Memory B cell (primary cell): ENCODE results near the gene ATG14.
"Not testable (repeated sequence)": the region's sequence is repeated elsewhere in the genome, so short reads cannot be mapped to it uniquely, and the experiment has no call there.

Source experiments
- ATAC-seq: fragments of 150-1000 bp; cut with Tn5 transposase; 2 replicates; pipeline ENCODE4 v1.10.0; 2021; ENCODE audit warnings: low read depth, mild to moderate bottlenecking, moderate library complexity
- DNase-seq, 2 donors: peaks; one replicate each; pipeline ENCODE4 v3.0.0; 2022; ENCODE audit warnings: low spot score in 2 of 2
- H3K27ac Mint-ChIP-seq: one replicate; pipeline ENCODE4 v1.8.0; 2022; ENCODE audit warnings: mild to moderate bottlenecking, moderate library complexity, mixed read lengths
- H3K27me3 Mint-ChIP-seq: one replicate; pipeline ENCODE4 v1.8.0; 2022; ENCODE audit warnings: mixed read lengths
- H3K36me3 Mint-ChIP-seq: one replicate; pipeline ENCODE4 v1.8.0; 2022; ENCODE audit warnings: mild to moderate bottlenecking, mixed read lengths
- H3K4me1 Mint-ChIP-seq: one replicate; pipeline ENCODE4 v1.8.0; 2022; ENCODE audit warnings: mixed read lengths
- H3K4me3 Mint-ChIP-seq: one replicate; pipeline ENCODE4 v1.8.0; 2022; ENCODE audit warnings: mild to moderate bottlenecking, moderate library complexity, mixed read lengths
- H3K9me3 Mint-ChIP-seq: one replicate; pipeline ENCODE4 v1.8.0; 2022; ENCODE audit warnings: mixed read lengths

The ATG14 gene

GRCh38 chr14:55422338-55422737 is 10.7 kb upstream of the ATG14 start:
- DNase-seq, H3K4me3 Mint-ChIP-seq, H3K27ac Mint-ChIP-seq: not testable (repeated sequence)

GRCh38 chr14:55419663-55420062 is 8.0 kb upstream of the ATG14 start:
- Mint-ChIP-seq H3K27ac (no peak overlapping the region), H3K36me3 (no peaks in the 10 kb centered on the region), H3K9me3 (no peaks in the 10 kb centered on the region), H3K27me3 (peaks cover 3% of the 10 kb centered on the region), H3K4me1 (no peaks in the 10 kb centered on the region), H3K4me3 (no peak overlapping the region)
- DNase-seq (no peak), ATAC-seq (no peak)

More at GRCh38 chr14:55422338-55422737, 10.7 kb upstream of the ATG14 start:
- H3K4me1 Mint-ChIP-seq, ATAC-seq, H3K27me3 Mint-ChIP-seq, H3K36me3 Mint-ChIP-seq, H3K9me3 Mint-ChIP-seq: not testable (repeated sequence)

- Mint-ChIP-seq H3K27ac (no peak overlapping the region), H3K4me3 (no peak overlapping the region), H3K9me3 (no peaks in the 10 kb centered on the region), H3K36me3 (no peaks in the 10 kb centered on the region), H3K4me1 (no peaks in the 10 kb centered on the region), H3K27me3 (peaks cover 6% of the 10 kb centered on the region)
- ATAC-seq = no peak
- DNase-seq = no peak
Observed at GRCh38 chr14:55418411-55418810, 6.8 kb upstream of the ATG14 start.

GRCh38 chr14:55417955-55418354 is 6.3 kb upstream of the ATG14 start:
- no peak overlapping the region for H3K4me3 Mint-ChIP-seq
- no peaks in the 10 kb centered on the region for H3K4me1 Mint-ChIP-seq

GRCh38 chr14:55416866-55417265 is 5.2 kb upstream of the ATG14 start:
- Mint-ChIP-seq H3K27me3 (peaks cover 4% of the 10 kb centered on the region), H3K4me3 (no peak overlapping the region), H3K4me1 (peaks cover 2% of the 10 kb centered on the region), H3K36me3 (no peaks in the 10 kb centered on the region), H3K27ac (no peak overlapping the region), H3K9me3 (no peaks in the 10 kb centered on the region)
- no peak for DNase-seq
- ATAC-seq = no peak

More at GRCh38 chr14:55417955-55418354, 6.3 kb upstream of the ATG14 start:
- peaks cover 6% of the 10 kb centered on the region for H3K27me3 Mint-ChIP-seq
- DNase-seq (no peak), ATAC-seq (no peak)
- H3K36me3 Mint-ChIP-seq = no peaks in the 10 kb centered on the region
- H3K9me3 Mint-ChIP-seq = no peaks in the 10 kb centered on the region
- no peak overlapping the region for H3K27ac Mint-ChIP-seq

- H3K4me1 Mint-ChIP-seq = peaks cover 16% of the 10 kb centered on the region
- H3K36me3 Mint-ChIP-seq = no peaks in the 10 kb centered on the region
- H3K9me3 Mint-ChIP-seq = no peaks in the 10 kb centered on the region
- H3K27me3 Mint-ChIP-seq = peaks cover 4% of the 10 kb centered on the region
- H3K27ac Mint-ChIP-seq = no peak overlapping the region
- DNase-seq (no peak), ATAC-seq (no peak)
- no peak overlapping the region for H3K4me3 Mint-ChIP-seq
Observed at GRCh38 chr14:55414551-55414950, 2.9 kb upstream of the ATG14 start.

GRCh38 chr14:55412676-55413075 is 1.0 kb upstream of the ATG14 start:
- no peaks in the 10 kb centered on the region for H3K9me3 Mint-ChIP-seq
- H3K36me3 Mint-ChIP-seq = peaks cover under 1% of the 10 kb centered on the region
- ATAC-seq (no peak), DNase-seq (no peak)
- peaks cover 4% of the 10 kb centered on the region for H3K27me3 Mint-ChIP-seq
- peak overlapping the region; percentile 92 for H3K4me3 Mint-ChIP-seq
- no peak overlapping the region for H3K27ac Mint-ChIP-seq
- H3K4me1 Mint-ChIP-seq = peaks cover 25% of the 10 kb centered on the region

- Mint-ChIP-seq H3K27ac (peak overlapping the region; percentile 92), H3K4me1 (peaks cover 26% of the 10 kb centered on the region), H3K36me3 (peaks cover 3% of the 10 kb centered on the region), H3K4me3 (peak overlapping the region; percentile 92), H3K9me3 (no peaks in the 10 kb centered on the region), H3K27me3 (peaks cover 3% of the 10 kb centered on the region)
- ATAC-seq = no peak
- no peak for DNase-seq
Observed at GRCh38 chr14:55410876-55411275, 754 bp downstream of the ATG14 start.

- Mint-ChIP-seq H3K4me1 (peaks cover 23% of the 10 kb centered on the region), H3K27ac (no peak overlapping the region), H3K27me3 (no peaks in the 10 kb centered on the region), H3K36me3 (peaks cover 5% of the 10 kb centered on the region), H3K4me3 (no peak overlapping the region), H3K9me3 (no peaks in the 10 kb centered on the region)
- no peak for ATAC-seq
- DNase-seq = no peak
Observed at GRCh38 chr14:55404173-55404854, 7.3 kb downstream of the ATG14 start.

GRCh38 chr14:55401751-55402150 is 9.9 kb downstream of the ATG14 start:
- Mint-ChIP-seq H3K36me3 (peaks cover 6% of the 10 kb centered on the region), H3K4me3 (no peak overlapping the region), H3K9me3 (no peaks in the 10 kb centered on the region), H3K27me3 (no peaks in the 10 kb centered on the region), H3K4me1 (peaks cover 15% of the 10 kb centered on the region), H3K27ac (no peak overlapping the region)
- no peak for ATAC-seq
- DNase-seq = no peak

- ATAC-seq = no peak
- H3K27me3 Mint-ChIP-seq = no peaks in the 10 kb centered on the region
- no peak overlapping the region for H3K27ac Mint-ChIP-seq
- H3K4me1 Mint-ChIP-seq = peaks cover 15% of the 10 kb centered on the region
- H3K9me3 Mint-ChIP-seq = no peaks in the 10 kb centered on the region
- peaks cover 12% of the 10 kb centered on the region for H3K36me3 Mint-ChIP-seq
- DNase-seq = no peak
- no peak overlapping the region for H3K4me3 Mint-ChIP-seq
Observed at GRCh38 chr14:55399852-55400251, 11.8 kb downstream of the ATG14 start.

- Mint-ChIP-seq H3K4me3 (no peak overlapping the region), H3K9me3 (no peaks in the 10 kb centered on the region), H3K4me1 (peaks cover 13% of the 10 kb centered on the region), H3K27ac (no peak overlapping the region), H3K27me3 (no peaks in the 10 kb centered on the region), H3K36me3 (peaks cover 13% of the 10 kb centered on the region)
- DNase-seq (no peak), ATAC-seq (no peak)
Observed at GRCh38 chr14:55399183-55399582, 12.4 kb downstream of the ATG14 start.

- Mint-ChIP-seq H3K36me3 (peaks cover 13% of the 10 kb centered on the region), H3K9me3 (no peaks in the 10 kb centered on the region), H3K27me3 (no peaks in the 10 kb centered on the region), H3K27ac (no peak overlapping the region), H3K4me1 (peaks cover 12% of the 10 kb centered on the region), H3K4me3 (no peak overlapping the region)
- ATAC-seq (no peak), DNase-seq (no peak)
Observed at GRCh38 chr14:55398679-55399078, 13.0 kb downstream of the ATG14 start.

- no peak overlapping the region for H3K4me3 Mint-ChIP-seq
- H3K27me3 Mint-ChIP-seq = no peaks in the 10 kb centered on the region
- H3K27ac Mint-ChIP-seq = no peak overlapping the region
- H3K9me3 Mint-ChIP-seq = no peaks in the 10 kb centered on the region
- no peaks in the 10 kb centered on the region for H3K4me1 Mint-ChIP-seq
- ATAC-seq (no peak), DNase-seq (no peak)
- peaks cover 34% of the 10 kb centered on the region for H3K36me3 Mint-ChIP-seq
Observed at GRCh38 chr14:55389330-55389729, 22.3 kb downstream of the ATG14 start.

- Mint-ChIP-seq H3K36me3 (peaks cover 40% of the 10 kb centered on the region), H3K4me3 (no peak overlapping the region), H3K27ac (no peak overlapping the region), H3K9me3 (no peaks in the 10 kb centered on the region), H3K27me3 (no peaks in the 10 kb centered on the region), H3K4me1 (no peaks in the 10 kb centered on the region)
- no peak for DNase-seq
- ATAC-seq = no peak
Observed at GRCh38 chr14:55388160-55388559, 23.5 kb downstream of the ATG14 start.
